Mesendoderm (in vitro differentiated cells): ENCODE measurements around the gene IRS2.

ENCODE experiments used
- DNase-seq: peaks from one replicate; pipeline ENCODE4 v3.0.0; 2013
- H2AK5ac ChIP-seq: 2 replicates; pipeline ENCODE4 v1.6.1; 2013; ENCODE audit warnings: low read length, inconsistent platforms
- H2BK120ac ChIP-seq: 2 replicates; pipeline ENCODE4 v1.6.1; 2013; ENCODE audit warnings: low read depth, mild to moderate bottlenecking, low read length, moderate library complexity, mixed read lengths
- H2BK15ac ChIP-seq: replicated peaks from 2 replicates; pipeline ENCODE4 v1.6.1; 2013; ENCODE audit warnings: low read depth, mild to moderate bottlenecking, moderate library complexity
- H2BK5ac ChIP-seq: 2 replicates; pipeline ENCODE4 v1.6.1; 2013; ENCODE audit warnings: low read length, inconsistent platforms
- H3K18ac ChIP-seq: 2 replicates; pipeline ENCODE4 v1.6.1; 2013; ENCODE audit warnings: mild to moderate bottlenecking, low read length, mixed read lengths
- H3K23ac ChIP-seq: one replicate; pipeline ENCODE4 v1.6.1; 2013; ENCODE audit warnings: low read length
- H3K27ac ChIP-seq: 2 replicates; pipeline ENCODE4 v1.5.1; 2013; ENCODE audit warnings: low read depth, mild to moderate bottlenecking, inconsistent platforms, low read length, moderate library complexity
- H3K27me3 ChIP-seq: 2 replicates; pipeline ENCODE4 v1.6.1; 2013; ENCODE audit warnings: low read length, control low read depth, mild to moderate bottlenecking, inconsistent platforms; ENCODE audit not compliant: insufficient read depth, poor library complexity
- H3K36me3 ChIP-seq: 2 replicates; pipeline ENCODE4 v1.6.1; 2013; ENCODE audit warnings: low read length, inconsistent platforms; ENCODE audit not compliant: control insufficient read depth, insufficient read depth
- H3K4ac ChIP-seq: one replicate; pipeline ENCODE4 v1.6.1; 2013; ENCODE audit warnings: low read depth, mild to moderate bottlenecking, low read length, moderate library complexity
- H3K4me1 ChIP-seq: 2 replicates; pipeline ENCODE4 v1.6.1; 2013; ENCODE audit warnings: low read depth, low read length, inconsistent platforms; ENCODE audit not compliant: control insufficient read depth
- H3K4me2 ChIP-seq: 2 replicates; pipeline ENCODE4 v1.6.1; 2013; ENCODE audit warnings: low read length
- H3K4me3 ChIP-seq: 2 replicates; pipeline ENCODE4 v1.5.1; 2013; ENCODE audit warnings: mild to moderate bottlenecking, low read length
- H3K56ac ChIP-seq: one replicate; pipeline ENCODE4 v1.6.1; 2013; ENCODE audit warnings: low read length
- H3K79me1 ChIP-seq: 2 replicates; pipeline ENCODE4 v1.6.1; 2013; ENCODE audit warnings: low read length, inconsistent platforms
- H3K79me2 ChIP-seq: 2 replicates; pipeline ENCODE4 v1.6.1; 2013; ENCODE audit warnings: mild to moderate bottlenecking, low read length; ENCODE audit not compliant: control insufficient read depth, insufficient read depth
- H3K9ac ChIP-seq: 2 replicates; pipeline ENCODE4 v1.6.1; 2013; ENCODE audit warnings: low read length, inconsistent platforms
- H4K5ac ChIP-seq: one replicate; pipeline ENCODE4 v1.6.1; 2013; ENCODE audit warnings: low read length
- H4K8ac ChIP-seq: one replicate; pipeline ENCODE4 v1.6.1; 2013; ENCODE audit warnings: low read depth, mild to moderate bottlenecking, control low read depth, low read length, moderate library complexity
- WGBS: extraction: QIAGEN DNeasy Blood & Tissue Kit; methylation state at CpG from one replicate; pipeline ENCODE4 v1.1.7; 2013; ENCODE audit warnings: low lambda C conversion rate, missing lambda C conversion rate; ENCODE audit not compliant: insufficient coverage; ENCODE audit errors: extremely low coverage; 5-methylcytosine and 5-hydroxymethylcytosine counted together

The IRS2 gene

GRCh38 chr13:109769921-109770320 is 16.5 kb downstream of the IRS2 start:
- H4K5ac ChIP-seq: no peak overlapping the region
- no peak overlapping the region for H4K8ac ChIP-seq
- no peak for DNase-seq
- H3K9ac ChIP-seq: no peak overlapping the region
- no peak overlapping the region for H2BK5ac ChIP-seq
- no peak overlapping the region for H2BK15ac ChIP-seq
- no peak overlapping the region for H3K18ac ChIP-seq
- H2AK5ac ChIP-seq: no peak overlapping the region
- peaks cover 9% of the 10 kb centered on the region for H3K79me1 ChIP-seq
- H3K4me3 ChIP-seq: no peak overlapping the region
- H3K79me2 ChIP-seq: peaks cover 6% of the 10 kb centered on the region
- no peak overlapping the region for H3K27ac ChIP-seq
- no peak overlapping the region for H3K4ac ChIP-seq
- no peak overlapping the region for H3K4me2 ChIP-seq
- no peaks in the 10 kb centered on the region for H3K36me3 ChIP-seq
- no peak overlapping the region for H2BK120ac ChIP-seq
- H3K56ac ChIP-seq: no peak overlapping the region
- H3K23ac ChIP-seq: no peak overlapping the region
- no peaks in the 10 kb centered on the region for H3K4me1 ChIP-seq
- H3K27me3 ChIP-seq: no peaks in the 10 kb centered on the region
- no CpG with 5 or more reads among the region's 5 CpGs for WGBS

DNA sequence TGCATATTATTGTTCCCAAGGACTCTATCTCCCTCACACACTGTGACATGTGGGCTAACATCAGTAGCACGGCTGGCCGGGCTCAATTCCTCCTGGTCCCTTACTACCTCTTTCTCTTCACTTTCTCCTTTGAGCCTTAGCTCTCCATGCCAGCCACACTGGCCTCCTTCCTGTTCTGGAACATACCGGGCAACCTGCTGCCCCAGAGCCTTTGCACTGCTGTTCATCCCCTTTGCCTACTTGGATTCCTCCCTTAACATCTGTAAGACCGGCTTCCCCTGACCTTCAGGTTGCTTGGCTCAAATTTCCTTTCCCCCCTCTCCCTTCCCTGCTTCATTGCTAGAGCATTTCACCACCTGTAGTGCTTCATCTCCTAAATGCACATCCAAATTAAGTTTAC is 17.1 kb downstream of the IRS2 start:
- H3K9ac ChIP-seq: no peak overlapping the region
- DNase-seq: no peak
- H3K56ac ChIP-seq: no peak overlapping the region
- no peaks in the 10 kb centered on the region for H3K36me3 ChIP-seq
- H2BK120ac ChIP-seq: no peak overlapping the region
- no peak overlapping the region for H3K4ac ChIP-seq
- no peak overlapping the region for H2BK5ac ChIP-seq
- no peak overlapping the region for H2BK15ac ChIP-seq
- no CpG with 5 or more reads among the region's 4 CpGs for WGBS
- H2AK5ac ChIP-seq: no peak overlapping the region
- no peaks in the 10 kb centered on the region for H3K27me3 ChIP-seq
- H4K8ac ChIP-seq: no peak overlapping the region
- H4K5ac ChIP-seq: no peak overlapping the region
- no peak overlapping the region for H3K23ac ChIP-seq
- no peak overlapping the region for H3K18ac ChIP-seq
- no peak overlapping the region for H3K27ac ChIP-seq
- H3K4me1 ChIP-seq: no peaks in the 10 kb centered on the region
- no peak overlapping the region for H3K4me2 ChIP-seq
- H3K79me1 ChIP-seq: peaks cover 9% of the 10 kb centered on the region
- H3K4me3 ChIP-seq: no peak overlapping the region
- H3K79me2 ChIP-seq: peaks cover 6% of the 10 kb centered on the region

DNA sequence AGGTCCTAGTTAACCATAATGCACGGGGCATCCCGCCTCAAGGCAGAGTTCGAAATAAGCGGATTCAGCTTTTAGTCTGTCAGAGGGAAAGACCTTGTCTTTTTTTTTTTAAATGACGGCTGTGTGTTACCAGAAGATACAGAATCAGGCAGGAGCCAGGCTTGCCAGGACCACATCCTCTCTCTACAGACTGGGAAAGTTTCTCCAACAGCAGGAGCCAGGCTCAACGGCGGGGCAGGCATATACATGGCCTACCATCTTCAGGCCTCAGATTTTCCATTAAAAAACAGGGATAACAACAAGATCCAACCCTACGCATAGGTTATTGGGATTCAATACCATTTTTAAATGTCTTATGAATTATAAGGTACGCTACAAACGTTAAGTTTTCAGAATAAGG is 17.8 kb downstream of the IRS2 start:
- no peak overlapping the region for H2BK120ac ChIP-seq
- no peak overlapping the region for H2AK5ac ChIP-seq
- no peak overlapping the region for H3K4ac ChIP-seq
- no peak overlapping the region for H4K5ac ChIP-seq
- no peak overlapping the region for H3K27ac ChIP-seq
- no peak overlapping the region for H3K18ac ChIP-seq
- no CpG with 5 or more reads among the region's 10 CpGs for WGBS
- H3K9ac ChIP-seq: no peak overlapping the region
- H3K4me3 ChIP-seq: no peak overlapping the region
- H4K8ac ChIP-seq: no peak overlapping the region
- H3K79me1 ChIP-seq: peaks cover 9% of the 10 kb centered on the region
- no peak overlapping the region for H3K23ac ChIP-seq
- H3K4me1 ChIP-seq: no peaks in the 10 kb centered on the region
- H3K36me3 ChIP-seq: no peaks in the 10 kb centered on the region
- peaks cover 6% of the 10 kb centered on the region for H3K79me2 ChIP-seq
- H3K4me2 ChIP-seq: no peak overlapping the region
- no peak for DNase-seq
- H2BK15ac ChIP-seq: no peak overlapping the region
- no peak overlapping the region for H3K56ac ChIP-seq
- H3K27me3 ChIP-seq: no peaks in the 10 kb centered on the region
- H2BK5ac ChIP-seq: no peak overlapping the region

DNA sequence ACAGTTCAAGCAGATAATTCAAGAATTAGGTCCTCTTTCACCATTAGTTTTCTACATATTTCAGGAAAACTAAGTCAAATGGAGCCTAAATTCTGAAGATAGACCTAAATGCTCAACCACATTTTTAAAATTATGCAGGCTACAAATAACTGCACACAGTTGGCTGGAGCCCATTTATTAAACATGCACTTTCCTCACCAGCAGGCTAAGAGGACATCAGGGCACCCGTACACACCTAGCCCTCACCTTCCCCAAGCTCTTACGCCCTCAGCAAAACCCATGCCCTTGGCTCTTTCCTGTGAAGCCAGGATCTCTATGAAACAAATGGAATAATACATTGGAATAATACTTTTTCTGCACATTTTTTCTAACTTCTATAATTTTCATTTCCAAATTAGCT is 18.2 kb downstream of the IRS2 start:
- H3K4ac ChIP-seq: no peak overlapping the region
- H2BK5ac ChIP-seq: no peak overlapping the region
- H3K9ac ChIP-seq: no peak overlapping the region
- H3K18ac ChIP-seq: no peak overlapping the region
- H4K8ac ChIP-seq: no peak overlapping the region
- H2BK15ac ChIP-seq: no peak overlapping the region
- peaks cover 9% of the 10 kb centered on the region for H3K79me1 ChIP-seq
- H4K5ac ChIP-seq: no peak overlapping the region
- no peak overlapping the region for H3K27ac ChIP-seq
- H3K4me2 ChIP-seq: no peak overlapping the region
- peaks cover 6% of the 10 kb centered on the region for H3K79me2 ChIP-seq
- H3K4me1 ChIP-seq: no peaks in the 10 kb centered on the region
- no peak overlapping the region for H2AK5ac ChIP-seq
- WGBS: no CpG with 5 or more reads among the region's 2 CpGs
- no peak overlapping the region for H3K23ac ChIP-seq
- H3K27me3 ChIP-seq: no peaks in the 10 kb centered on the region
- no peaks in the 10 kb centered on the region for H3K36me3 ChIP-seq
- H3K4me3 ChIP-seq: no peak overlapping the region
- H2BK120ac ChIP-seq: no peak overlapping the region
- DNase-seq: no peak
- H3K56ac ChIP-seq: no peak overlapping the region

DNA sequence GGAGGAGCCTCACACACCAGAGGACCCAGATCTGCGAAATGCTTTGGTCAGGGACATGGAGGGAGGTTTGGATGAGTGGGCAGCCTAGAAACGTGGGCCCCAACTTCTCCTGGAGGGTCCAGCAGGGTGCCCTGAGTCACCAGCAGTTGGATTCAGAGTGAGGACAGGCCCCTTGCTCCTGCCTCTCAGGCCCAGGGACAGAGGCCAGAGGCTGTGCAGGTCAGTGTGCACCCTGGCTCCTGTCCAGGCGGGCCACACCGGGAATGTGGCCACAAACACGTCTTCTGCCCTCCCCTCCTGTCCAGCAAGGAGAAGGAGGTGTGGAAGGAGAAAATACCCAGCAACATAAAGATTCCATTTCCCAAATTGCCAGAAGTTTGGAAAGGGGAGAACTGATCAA is 19.4 kb downstream of the IRS2 start:
- WGBS: no CpG with 5 or more reads among the region's 5 CpGs

DNA sequence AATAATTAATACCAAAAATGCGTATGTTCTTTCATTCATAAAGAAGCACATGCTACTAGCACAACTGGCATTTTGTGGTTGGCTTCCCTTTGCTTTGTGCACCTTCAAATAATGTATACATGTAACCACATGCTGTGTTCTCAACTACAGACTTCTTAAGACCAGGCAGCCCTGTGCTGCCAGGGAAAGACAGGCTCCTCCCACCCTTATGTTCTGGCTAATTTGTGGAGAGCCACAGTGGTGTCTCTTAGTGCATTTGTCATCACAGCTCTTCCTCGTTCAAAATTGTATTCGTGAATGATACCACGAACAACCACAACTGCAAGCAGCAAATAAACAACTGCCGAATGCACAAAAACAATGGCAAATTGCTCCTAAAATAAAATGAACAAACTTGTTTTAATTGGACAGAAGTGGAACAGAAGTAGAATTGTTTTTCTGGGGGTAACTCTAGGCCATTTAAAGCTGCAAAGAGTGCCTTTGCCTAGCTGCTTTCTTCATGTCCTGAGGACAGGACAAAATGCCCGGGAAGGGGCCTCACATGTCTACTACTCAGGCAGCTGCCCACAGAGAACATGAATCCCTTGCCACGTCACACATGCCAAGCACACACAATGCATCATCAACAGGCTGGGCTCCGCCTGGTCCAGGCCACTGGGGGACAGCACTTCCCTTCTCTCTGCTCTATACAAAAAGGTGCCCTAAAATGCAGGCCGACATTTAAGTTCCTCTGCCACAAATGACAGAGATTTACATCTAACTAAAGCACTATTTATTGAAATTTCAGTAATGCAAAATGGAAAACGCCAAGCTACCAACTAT is 21.7 kb downstream of the IRS2 start:
- no CpG with 5 or more reads among the region's 10 CpGs for WGBS
- Histone ChIP-seq H3K56ac (no peak overlapping the region), H3K4me1 (no peaks in the 10 kb centered on the region), H3K27ac (no peak overlapping the region), H2BK5ac (no peak overlapping the region), H4K8ac (no peak overlapping the region), H3K36me3 (no peaks in the 10 kb centered on the region), H4K5ac (no peak overlapping the region), H2AK5ac (no peak overlapping the region), H3K4me2 (no peak overlapping the region), H3K4ac (no peak overlapping the region), H3K9ac (no peak overlapping the region), H2BK15ac (no peak overlapping the region), H3K27me3 (no peaks in the 10 kb centered on the region), H2BK120ac (no peak overlapping the region), H3K79me1 (peaks cover 7% of the 10 kb centered on the region), H3K79me2 (peaks cover 5% of the 10 kb centered on the region), H3K23ac (no peak overlapping the region), H3K18ac (no peak overlapping the region), H3K4me3 (no peak overlapping the region)
- DNase-seq: peak; percentile 25

More for the DNA sequence above, 19.4 kb downstream of the IRS2 start:
- H3K4me1 ChIP-seq: no peaks in the 10 kb centered on the region
- H2BK15ac ChIP-seq: no peak overlapping the region
- H2BK120ac ChIP-seq: no peak overlapping the region
- H3K27me3 ChIP-seq: no peaks in the 10 kb centered on the region
- peaks cover 10% of the 10 kb centered on the region for H3K79me1 ChIP-seq
- no peak overlapping the region for H3K23ac ChIP-seq
- no peak overlapping the region for H3K18ac ChIP-seq
- H4K8ac ChIP-seq: no peak overlapping the region
- H4K5ac ChIP-seq: no peak overlapping the region
- H2AK5ac ChIP-seq: no peak overlapping the region
- no peak overlapping the region for H3K4ac ChIP-seq
- no peak overlapping the region for H3K9ac ChIP-seq
- H3K4me3 ChIP-seq: no peak overlapping the region
- no peak overlapping the region for H3K56ac ChIP-seq
- no peak overlapping the region for H2BK5ac ChIP-seq
- no peak for DNase-seq
- no peak overlapping the region for H3K4me2 ChIP-seq
- no peaks in the 10 kb centered on the region for H3K36me3 ChIP-seq
- H3K79me2 ChIP-seq: peaks cover 8% of the 10 kb centered on the region
- H3K27ac ChIP-seq: no peak overlapping the region
